H1 (cell line): Measurements from ENCODE around the gene STX8. TPM values are rescaled to one million over a fixed set of nuclear protein-coding genes. Genes with fewer than 3 reads are reported as not detected.

ENCODE experiments used
- CTBP2 ChIP-seq: IDR thresholded peaks from 2 replicates; pipeline ENCODE4 v1.7.0; 2011; ENCODE audit warnings: borderline replicate concordance, mild to moderate bottlenecking, moderate library complexity, mixed read lengths, low read length; ENCODE audit not compliant: insufficient read depth, insufficient read length
- HDAC2 ChIP-seq, 2 experiments: fragments of 300-600 bp in 1 of 2; sonication (generic) in 1 of 2; IDR thresholded peaks; 2 replicates each; pipeline ENCODE4 v1.6.1; 2011 to 2012; ENCODE audit warnings: low read depth in 2 of 2, low read length in 2 of 2, mild to moderate bottlenecking in 2 of 2, moderate library complexity in 2 of 2, borderline replicate concordance in 1 of 2, inconsistent platforms in 1 of 2
- KDM4A ChIP-seq: IDR thresholded peaks from one replicate; pipeline ENCODE4 v1.7.1; 2012; ENCODE audit warnings: low read depth, mild to moderate bottlenecking, moderate library complexity, low read length, inconsistent platforms; ENCODE audit not compliant: severe bottlenecking
- RNF2 ChIP-seq: fragments of 200-900, 300-1000 bp; sonication (generic); IDR thresholded peaks from 2 replicates; pipeline ENCODE4 v1.7.1; 2016; ENCODE audit warnings: borderline replicate concordance, low read depth, mild to moderate bottlenecking, antibody characterized with exemption, low read length; ENCODE audit not compliant: poor library complexity, severe bottlenecking; ENCODE audit errors: missing control alignments
- polyA plus RNA-seq, 7 experiments: library from polyadenylated mRNA; depleted of rRNA in 3 of 7; stranded (reverse) in 5 of 7; unstranded in 2 of 7; fragments of >200 nt in 5 of 7; fragments of 200-250 nt in 2 of 7; gene quantifications; 1 replicate in 5 of 7; 2 replicates in 1 of 7; 4 replicates in 1 of 7; pipeline versions ENCODE4 v1.2.1 to v1.2.3, GENCODE V29; 2011 to 2013; ENCODE audit warnings: missing spikeins in 2 of 7, mixed read lengths in 2 of 7
- total RNA-seq: library from RNA; stranded (reverse); fragmentation: NEBNext Ultra II Directional; extraction: Animal tissue kit (Norgen Biotek cat#: 25700); gene quantifications from 2 replicates; pipeline ENCODE4 v1.2.1, GENCODE V29; 2021

STX8 gene
- total and polyA plus RNA-seq, 2 of the 8 experiments (the other 6 are each of a cell fraction or from before 2014, with no cell fraction given), result 22.8 to 42.5 TPM

- TF ChIP-seq CTBP2 (no peak), RNF2 (no peak), KDM4A (no peak), HDAC2 (IDR thresholded peaks at IDR 0.05; ENCODE audit: borderline replicate concordance in 1 of 2, low read depth in 2 of 2, low read length in 2 of 2) (no peak)
Observed at GRCh38 chr17:9238340-9239245, 337.0 kb downstream of the STX8 start (continued).
